ENCODE measurements around the gene PLEKHG4B.
"Not testable (repeated sequence)": the region's sequence is repeated elsewhere in the genome, so short reads cannot be mapped to it uniquely, and the experiment has no call there.

PLEKHG4B gene

GRCh38 chr5:154826-155225 is 62.9 kb downstream of the PLEKHG4B start:
- FAIRE-seq (no peak), DNase-seq (ENCODE audit: insufficient read length, low spot score) (no peak)

GRCh38 chr5:155651-156410 is 63.9 kb downstream of the PLEKHG4B start:
- no peak for DNase-seq (ENCODE audit: insufficient read length, low spot score)
- no peak for FAIRE-seq

- FAIRE-seq (no peak), DNase-seq (ENCODE audit: insufficient read length, low spot score) (no peak)
Measured at GRCh38 chr5:156411-157072, 64.6 kb downstream of the PLEKHG4B start.

- DNase-seq (ENCODE audit: insufficient read length, low spot score): no peak
- no peak for FAIRE-seq
Measured at GRCh38 chr5:157126-157715, 65.3 kb downstream of the PLEKHG4B start.

- DNase-seq (ENCODE audit: insufficient read length, low spot score) (no peak), FAIRE-seq (no peak)
Measured at GRCh38 chr5:157801-158200, 65.8 kb downstream of the PLEKHG4B start.

GRCh38 chr5:158807-159447 is 67.0 kb downstream of the PLEKHG4B start:
- no peak for FAIRE-seq
- no peak for DNase-seq (ENCODE audit: insufficient read length, low spot score)

GRCh38 chr5:159448-160172 is 67.6 kb downstream of the PLEKHG4B start:
- FAIRE-seq (no peak), DNase-seq (ENCODE audit: insufficient read length, low spot score) (no peak)

- DNase-seq (ENCODE audit: insufficient read length, low spot score) (no peak), FAIRE-seq (no peak)
Measured at GRCh38 chr5:160173-160510, 68.2 kb downstream of the PLEKHG4B start.

GRCh38 chr5:160921-161802 is 69.2 kb downstream of the PLEKHG4B start:
- DNase-seq (ENCODE audit: insufficient read length, low spot score) (no peak), FAIRE-seq (no peak)

- FAIRE-seq (no peak), DNase-seq (ENCODE audit: insufficient read length, low spot score) (no peak)
Measured at GRCh38 chr5:161803-162110, 69.8 kb downstream of the PLEKHG4B start.

- DNase-seq (ENCODE audit: insufficient read length, low spot score) (no peak), FAIRE-seq (no peak)
Measured at GRCh38 chr5:162190-162564, 70.2 kb downstream of the PLEKHG4B start.

GRCh38 chr5:162565-163337 is 70.8 kb downstream of the PLEKHG4B start:
- FAIRE-seq (no peak), DNase-seq (ENCODE audit: insufficient read length, low spot score) (no peak)

- DNase-seq (ENCODE audit: insufficient read length, low spot score) (no peak), FAIRE-seq (no peak)
Measured at GRCh38 chr5:163338-163620, 71.3 kb downstream of the PLEKHG4B start.

GRCh38 chr5:163841-164240 is 71.9 kb downstream of the PLEKHG4B start:
- FAIRE-seq (no peak), DNase-seq (ENCODE audit: insufficient read length, low spot score) (no peak)

- FAIRE-seq (no peak), DNase-seq (ENCODE audit: insufficient read length, low spot score) (no peak)
Measured at GRCh38 chr5:164244-164643, 72.3 kb downstream of the PLEKHG4B start.

- FAIRE-seq; DNase-seq (ENCODE audit: insufficient read length, low spot score): not testable (repeated sequence)
Measured at GRCh38 chr5:164783-165182, 72.8 kb downstream of the PLEKHG4B start.

GRCh38 chr5:166441-167372 is 74.7 kb downstream of the PLEKHG4B start:
- DNase-seq (ENCODE audit: insufficient read length, low spot score) (no peak), FAIRE-seq (no peak)

GRCh38 chr5:167511-167910 is 75.5 kb downstream of the PLEKHG4B start:
- DNase-seq (ENCODE audit: insufficient read length, low spot score): no peak
- no peak for FAIRE-seq

Measured in GM19239 (cell line).